ENCODE results near the gene TEAD4.

GRCh38 chr12:3015356-3015755, 56.2 kb downstream of the TEAD4 start:
- no peak for TF ChIP-seq CTCF (conservative IDR thresholded peaks at IDR 0.05 in 1 of 2, IDR thresholded peaks at IDR 0.05 in 1 of 2; ENCODE audit: extremely low read depth in 1 of 2, insufficient read depth in 1 of 2, low read depth in 1 of 2, low read length in 2 of 2)
- no peak for TF ChIP-seq EZH2 (IDR thresholded peaks at IDR 0.05; ENCODE audit: borderline replicate concordance, low read length)

Measured in mammary epithelial cell (primary cell).